GM13977 (cell line): ENCODE data around the gene MAP3K14.

Experiments
- DNase-seq: peaks from one replicate; pipeline ENCODE4 v3.0.0; 2012; ENCODE audit warnings: low spot score
- in situ Hi-C: fragments of 300-500 bp; cut with MboI; formaldehyde crosslinking; loops from one replicate; pipeline ENCODE4 v1.12.0; 2022; ENCODE audit warnings: low sequenced_read_pairs, low pct_unique_long_range_greater_than_20kb, mixed read lengths, inconsistent platforms; ENCODE audit not compliant: unreplicated experiment
- TF ChIP-seq, protein P1 (sequence below): IDR thresholded peaks from 2 replicates; pipeline ENCODE4 v1.5.1; 2012; ENCODE audit warnings: mild to moderate bottlenecking, control low read depth; ENCODE audit not compliant: insufficient read depth; ENCODE audit errors: extremely low read depth, missing control alignments

MAP3K14 gene

GRCh38 chr17:45339646-45340605 lies 23.1 kb upstream of the MAP3K14 start:
- TF ChIP-seq, protein P1, sequence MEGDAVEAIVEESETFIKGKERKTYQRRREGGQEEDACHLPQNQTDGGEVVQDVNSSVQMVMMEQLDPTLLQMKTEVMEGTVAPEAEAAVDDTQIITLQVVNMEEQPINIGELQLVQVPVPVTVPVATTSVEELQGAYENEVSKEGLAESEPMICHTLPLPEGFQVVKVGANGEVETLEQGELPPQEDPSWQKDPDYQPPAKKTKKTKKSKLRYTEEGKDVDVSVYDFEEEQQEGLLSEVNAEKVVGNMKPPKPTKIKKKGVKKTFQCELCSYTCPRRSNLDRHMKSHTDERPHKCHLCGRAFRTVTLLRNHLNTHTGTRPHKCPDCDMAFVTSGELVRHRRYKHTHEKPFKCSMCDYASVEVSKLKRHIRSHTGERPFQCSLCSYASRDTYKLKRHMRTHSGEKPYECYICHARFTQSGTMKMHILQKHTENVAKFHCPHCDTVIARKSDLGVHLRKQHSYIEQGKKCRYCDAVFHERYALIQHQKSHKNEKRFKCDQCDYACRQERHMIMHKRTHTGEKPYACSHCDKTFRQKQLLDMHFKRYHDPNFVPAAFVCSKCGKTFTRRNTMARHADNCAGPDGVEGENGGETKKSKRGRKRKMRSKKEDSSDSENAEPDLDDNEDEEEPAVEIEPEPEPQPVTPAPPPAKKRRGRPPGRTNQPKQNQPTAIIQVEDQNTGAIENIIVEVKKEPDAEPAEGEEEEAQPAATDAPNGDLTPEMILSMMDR: no peak
- in situ Hi-C loops: no loop called here
- no peak for DNase-seq

- no peak for DNase-seq
- in situ Hi-C loops: no loop called here
- TF ChIP-seq, protein P1: no peak
Observed at GRCh38 chr17:45338996-45339535, 22.2 kb upstream of the MAP3K14 start.

- no peak for DNase-seq
- TF ChIP-seq, protein P1: no peak
- in situ Hi-C loops: no loop called here
Observed at GRCh38 chr17:45338023-45338781, 21.4 kb upstream of the MAP3K14 start.

DNA sequence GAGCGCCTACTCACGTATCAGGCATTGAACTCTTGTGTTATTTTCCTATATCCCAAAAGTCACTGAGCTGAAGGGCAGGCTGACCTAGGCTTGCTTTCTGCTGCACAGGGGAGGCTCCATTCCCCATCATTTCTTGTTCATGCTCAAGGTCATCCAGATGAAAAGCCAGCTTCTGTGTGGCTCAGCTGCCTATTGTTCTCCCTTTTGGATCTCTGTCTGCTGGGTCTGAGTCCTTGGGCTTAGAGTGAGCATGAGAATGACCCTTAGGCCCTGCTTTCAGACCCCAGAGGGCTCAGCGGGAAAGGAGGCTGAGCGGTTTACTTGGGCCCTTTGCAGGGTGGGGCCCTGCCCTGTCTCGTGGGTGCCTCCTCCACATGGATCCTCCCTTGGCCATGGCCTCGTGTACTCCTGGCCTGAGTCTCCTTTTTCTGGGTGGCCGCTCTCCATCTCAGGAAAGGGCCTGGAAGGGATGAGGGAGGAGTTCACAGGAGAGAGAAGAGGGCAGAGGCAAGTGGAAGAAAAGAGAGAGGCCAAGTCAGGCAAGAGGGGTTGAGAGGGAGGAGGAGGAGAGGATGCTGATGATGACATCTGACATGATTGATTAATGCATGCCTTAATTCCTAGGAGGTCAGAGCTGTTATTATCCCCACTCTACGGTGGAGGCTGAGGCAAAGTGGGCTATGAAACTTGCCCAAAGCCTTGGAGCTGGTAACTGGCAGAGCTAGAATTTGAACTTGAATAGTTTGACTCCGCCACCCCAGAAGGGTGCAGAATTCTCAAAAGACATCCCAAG lies 19.8 kb upstream of the MAP3K14 start:
- DNase-seq: no peak
- in situ Hi-C loops: no loop called here
- TF ChIP-seq, protein P1: no peak

- in situ Hi-C loops: no loop called here
- no peak for DNase-seq
- TF ChIP-seq, protein P1: no peak
Observed at GRCh38 chr17:45335721-45336120, 18.9 kb upstream of the MAP3K14 start.
